Chondrocyte (in vitro differentiated cells): ENCODE measurements around the gene CCL13. TPM values are rescaled to one million over a fixed set of nuclear protein-coding genes. Genes with fewer than 3 reads are reported as not detected.

ENCODE experiments used
- DNase-seq: peaks from one replicate; pipeline ENCODE4 v3.0.0; 2021; ENCODE audit warnings: mixed read lengths, low spot score
- H3K27ac Mint-ChIP-seq: one replicate; pipeline ENCODE4 v1.8.0; 2021; ENCODE audit warnings: mild to moderate bottlenecking, moderate library complexity, mixed read lengths; ENCODE audit not compliant: unreplicated experiment
- H3K27me3 Mint-ChIP-seq: 2 replicates; pipeline ENCODE4 v1.8.0; 2021; ENCODE audit warnings: low read depth, mixed read lengths
- H3K36me3 Mint-ChIP-seq: 2 replicates; pipeline ENCODE4 v1.8.0; 2021; ENCODE audit warnings: low read depth, mixed read lengths
- H3K4me1 Mint-ChIP-seq: 2 replicates; pipeline ENCODE4 v1.8.0; 2021; ENCODE audit warnings: low read depth, mild to moderate bottlenecking, mixed read lengths
- H3K4me3 Mint-ChIP-seq: one replicate; pipeline ENCODE4 v1.8.0; 2021; ENCODE audit warnings: mild to moderate bottlenecking, moderate library complexity, mixed read lengths; ENCODE audit not compliant: unreplicated experiment
- H3K9me3 Mint-ChIP-seq: 2 replicates; pipeline ENCODE4 v1.8.0; 2021; ENCODE audit warnings: low read depth, mixed read lengths
- total RNA-seq: library from RNA; stranded (reverse); gene quantifications from 3 replicates; pipeline ENCODE4 v1.2.1, GENCODE V29; 2021
- TF ChIP-seq, protein P1 (sequence below): fragments of 200-600 bp; sonication (generic); IDR thresholded peaks from 2 replicates; pipeline ENCODE4 v1.5.0; 2021; ENCODE audit warnings: antibody characterized with exemption, mild to moderate bottlenecking, moderate library complexity

The CCL13 gene
- total RNA-seq, 1 donor from 2014 or later = not detected

DNA sequence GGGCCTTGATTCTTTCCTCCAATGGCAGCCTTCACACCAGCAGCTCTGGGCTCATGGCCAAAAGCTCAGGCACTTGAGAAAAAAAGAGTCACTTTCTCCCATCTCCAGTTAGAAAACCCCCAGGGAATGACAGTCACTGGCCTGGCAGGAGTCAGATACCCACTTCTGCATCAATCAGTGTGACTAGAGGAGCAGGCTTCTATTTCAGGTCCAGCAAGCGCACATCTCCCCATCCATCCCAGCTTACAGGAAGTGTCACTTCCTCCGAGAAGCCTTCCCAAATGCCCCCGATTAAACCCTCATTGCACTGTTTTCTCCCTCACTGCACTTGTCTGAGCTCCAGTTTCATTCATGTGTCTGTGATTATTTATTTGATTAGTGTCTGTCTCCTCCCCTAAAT lies 37.1 kb downstream of the CCL13 start:
- no peaks in the 10 kb centered on the region for H3K4me1 Mint-ChIP-seq
- H3K27ac Mint-ChIP-seq = no peak overlapping the region
- TF ChIP-seq, protein P1, sequence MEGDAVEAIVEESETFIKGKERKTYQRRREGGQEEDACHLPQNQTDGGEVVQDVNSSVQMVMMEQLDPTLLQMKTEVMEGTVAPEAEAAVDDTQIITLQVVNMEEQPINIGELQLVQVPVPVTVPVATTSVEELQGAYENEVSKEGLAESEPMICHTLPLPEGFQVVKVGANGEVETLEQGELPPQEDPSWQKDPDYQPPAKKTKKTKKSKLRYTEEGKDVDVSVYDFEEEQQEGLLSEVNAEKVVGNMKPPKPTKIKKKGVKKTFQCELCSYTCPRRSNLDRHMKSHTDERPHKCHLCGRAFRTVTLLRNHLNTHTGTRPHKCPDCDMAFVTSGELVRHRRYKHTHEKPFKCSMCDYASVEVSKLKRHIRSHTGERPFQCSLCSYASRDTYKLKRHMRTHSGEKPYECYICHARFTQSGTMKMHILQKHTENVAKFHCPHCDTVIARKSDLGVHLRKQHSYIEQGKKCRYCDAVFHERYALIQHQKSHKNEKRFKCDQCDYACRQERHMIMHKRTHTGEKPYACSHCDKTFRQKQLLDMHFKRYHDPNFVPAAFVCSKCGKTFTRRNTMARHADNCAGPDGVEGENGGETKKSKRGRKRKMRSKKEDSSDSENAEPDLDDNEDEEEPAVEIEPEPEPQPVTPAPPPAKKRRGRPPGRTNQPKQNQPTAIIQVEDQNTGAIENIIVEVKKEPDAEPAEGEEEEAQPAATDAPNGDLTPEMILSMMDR = no peak
- peaks cover 24% of the 10 kb centered on the region for H3K27me3 Mint-ChIP-seq
- no peaks in the 10 kb centered on the region for H3K9me3 Mint-ChIP-seq
- no peak overlapping the region for H3K4me3 Mint-ChIP-seq
- no peaks in the 10 kb centered on the region for H3K36me3 Mint-ChIP-seq
- DNase-seq = no peak

DNA sequence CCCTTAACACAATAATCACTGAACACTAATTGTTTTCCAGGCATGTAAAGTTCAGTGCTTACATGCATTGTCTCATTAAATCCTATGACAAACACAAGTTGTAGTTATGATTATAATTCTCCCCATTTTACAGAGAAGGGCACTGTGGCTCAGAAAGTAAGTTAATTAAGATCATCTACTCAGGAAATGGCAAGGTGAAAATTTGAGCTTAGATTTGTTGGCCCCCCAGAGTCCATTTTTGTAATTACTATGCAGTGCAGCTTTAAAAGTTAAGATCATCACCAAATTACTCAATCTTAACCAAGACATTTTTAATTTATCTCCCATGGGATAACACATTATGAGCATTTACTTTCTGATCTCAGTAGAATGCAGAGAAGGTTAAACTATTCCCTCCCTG lies 41.0 kb downstream of the CCL13 start:
- no peaks in the 10 kb centered on the region for H3K36me3 Mint-ChIP-seq
- no peak overlapping the region for H3K4me3 Mint-ChIP-seq
- no peaks in the 10 kb centered on the region for H3K9me3 Mint-ChIP-seq
- H3K27me3 Mint-ChIP-seq = peaks cover 32% of the 10 kb centered on the region
- TF ChIP-seq, protein P1 = no peak
- H3K27ac Mint-ChIP-seq = no peak overlapping the region
- no peaks in the 10 kb centered on the region for H3K4me1 Mint-ChIP-seq
- no peak for DNase-seq

DNA sequence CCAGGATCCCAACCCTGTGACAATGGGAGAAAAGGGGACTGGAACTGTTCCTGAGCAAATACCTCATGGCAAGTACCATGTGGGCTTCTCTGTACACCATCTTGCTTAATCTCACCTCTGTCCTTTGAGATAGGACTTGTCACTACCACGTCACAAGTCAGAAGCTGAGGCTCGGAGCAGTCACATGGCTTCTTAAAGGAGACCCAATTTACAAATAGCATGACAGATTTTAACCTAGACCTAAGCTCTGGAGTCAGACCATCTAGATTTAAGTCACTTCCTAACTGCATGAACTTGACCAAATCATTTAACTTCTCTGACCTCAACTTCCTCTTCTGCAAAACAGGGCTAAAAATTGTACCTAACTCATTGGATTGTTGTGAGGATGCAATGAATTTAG lies 42.7 kb downstream of the CCL13 start:
- Mint-ChIP-seq H3K36me3 (no peaks in the 10 kb centered on the region), H3K27me3 (peaks cover 31% of the 10 kb centered on the region), H3K9me3 (no peaks in the 10 kb centered on the region), H3K4me1 (no peaks in the 10 kb centered on the region), H3K4me3 (no peak overlapping the region), H3K27ac (no peak overlapping the region)
- no peak for DNase-seq
- TF ChIP-seq, protein P1 = no peak

DNA sequence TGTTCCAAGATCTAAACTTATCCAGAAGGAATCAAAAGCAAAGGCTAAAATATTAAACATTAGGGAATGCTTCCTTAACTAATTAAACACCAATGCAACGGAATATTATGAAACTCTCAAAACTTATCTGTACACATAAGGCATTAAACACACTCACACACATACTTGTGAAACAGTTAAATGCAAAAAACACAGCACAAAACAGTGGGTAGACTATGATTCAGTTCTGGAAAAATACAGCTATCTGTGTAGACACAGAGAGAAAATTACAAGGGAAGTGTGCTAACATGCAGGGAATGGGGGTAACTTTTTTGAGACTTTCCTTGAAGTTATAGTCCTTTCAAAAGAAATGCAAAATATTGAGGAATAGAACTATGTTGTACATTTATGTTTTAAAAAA lies 43.4 kb downstream of the CCL13 start:
- TF ChIP-seq, protein P1 = no peak
- DNase-seq = no peak
- H3K9me3 Mint-ChIP-seq = no peaks in the 10 kb centered on the region
- H3K27me3 Mint-ChIP-seq = peaks cover 29% of the 10 kb centered on the region
- no peaks in the 10 kb centered on the region for H3K36me3 Mint-ChIP-seq
- no peak overlapping the region for H3K27ac Mint-ChIP-seq
- no peak overlapping the region for H3K4me3 Mint-ChIP-seq
- H3K4me1 Mint-ChIP-seq = no peaks in the 10 kb centered on the region

DNA sequence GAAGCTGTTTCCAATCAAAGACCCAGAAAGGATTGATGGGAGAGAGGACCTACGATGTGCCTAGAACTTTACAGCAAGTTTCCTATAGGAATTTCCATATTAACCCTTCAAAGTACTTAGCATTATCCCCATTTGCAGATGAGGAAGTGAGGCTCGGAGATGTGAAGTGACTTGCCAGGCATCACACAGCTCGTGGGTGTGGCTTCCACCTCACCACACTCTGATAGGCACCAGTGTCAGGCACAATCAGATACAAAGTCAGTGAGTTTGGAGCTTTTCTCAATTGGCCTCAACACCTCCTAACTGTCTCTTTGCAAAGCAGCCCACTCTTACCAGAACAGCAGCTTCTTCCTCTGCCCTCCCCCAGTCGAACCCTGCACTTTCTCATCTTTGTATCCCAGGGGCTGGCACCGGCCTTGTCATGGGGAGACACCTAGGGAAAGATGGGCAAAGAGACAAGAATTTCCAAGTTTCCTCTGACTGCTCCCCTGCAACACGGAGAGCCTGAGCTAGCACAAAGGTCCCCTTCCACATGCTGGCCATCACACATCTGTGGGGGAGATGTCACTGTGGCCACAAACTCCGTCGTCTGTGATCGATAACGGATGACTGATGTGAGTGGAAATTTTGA lies 44.1 kb downstream of the CCL13 start:
- no peaks in the 10 kb centered on the region for H3K4me1 Mint-ChIP-seq
- TF ChIP-seq, protein P1 = no peak
- no peaks in the 10 kb centered on the region for H3K36me3 Mint-ChIP-seq
- DNase-seq = no peak
- peaks cover 24% of the 10 kb centered on the region for H3K27me3 Mint-ChIP-seq
- H3K4me3 Mint-ChIP-seq = no peak overlapping the region
- H3K27ac Mint-ChIP-seq = no peak overlapping the region
- H3K9me3 Mint-ChIP-seq = no peaks in the 10 kb centered on the region
